CD14-positive monocyte (primary cell): Measurements from ENCODE around the gene ENO1. TPM values are rescaled to one million over a fixed set of nuclear protein-coding genes. Genes with fewer than 3 reads are reported as not detected.

ENCODE experiments used
- DNase-seq, 3 donors: peaks; one replicate each; pipeline ENCODE4 v3.0.0-alpha.2; 2011 to 2022
- H2AFZ ChIP-seq: 2 replicates; pipeline ENCODE4 v1.6.0; 2012; ENCODE audit warnings: mild to moderate bottlenecking, low read depth, low read length, inconsistent platforms; ENCODE audit not compliant: insufficient read depth, poor library complexity, severe bottlenecking
- H3K27ac ChIP-seq, 2 donors: 1 replicate in 1 of 2; 2 replicates in 1 of 2; pipeline ENCODE4 v1.5.1; 2012 to 2013; ENCODE audit warnings: low read length in 2 of 2, control low read depth in 1 of 2, inconsistent platforms in 1 of 2, low read depth in 1 of 2, mild to moderate bottlenecking in 1 of 2
- H3K27me3 ChIP-seq, 2 donors: one replicate each; pipeline versions ENCODE4 v1.6.0 to v1.6.1; 2011 to 2013; ENCODE audit warnings: low read length in 2 of 2; ENCODE audit not compliant: control insufficient read depth in 2 of 2, insufficient read depth in 2 of 2
- H3K36me3 ChIP-seq, 2 donors: replicated peaks in 1 of 2; 1 replicate in 1 of 2; 2 replicates in 1 of 2; pipeline versions ENCODE4 v1.5.1 to v1.6.1; 2012 to 2013; ENCODE audit warnings: low read length in 2 of 2, control low read depth in 1 of 2, inconsistent platforms in 1 of 2, mild to moderate bottlenecking in 1 of 2; ENCODE audit not compliant: insufficient read depth in 2 of 2, control insufficient read depth in 1 of 2
- H3K4me1 ChIP-seq, 2 donors: 1 replicate in 1 of 2; 2 replicates in 1 of 2; pipeline versions ENCODE4 v1.5.1 to v1.6.1; 2012 to 2013; ENCODE audit warnings: low read length in 2 of 2, control low read depth in 1 of 2, inconsistent platforms in 1 of 2, mild to moderate bottlenecking in 1 of 2, moderate library complexity in 1 of 2; ENCODE audit not compliant: insufficient read depth in 2 of 2, control insufficient read depth in 1 of 2
- H3K4me2 ChIP-seq: replicated peaks from 2 replicates; pipeline ENCODE3; 2012; ENCODE audit warnings: low read length, moderate library complexity, mild to moderate bottlenecking; ENCODE audit not compliant: poor library complexity, severe bottlenecking; ENCODE audit errors: extremely low read depth
- H3K4me3 ChIP-seq, 3 experiments: fragments of 200-600 bp in 1 of 3; sonication (generic) in 1 of 3; replicated peaks in 1 of 3; 1 replicate in 2 of 3; 2 replicates in 1 of 3; pipeline ENCODE4 v1.5.1; 2011 to 2013; ENCODE audit warnings: low read length in 3 of 3, mild to moderate bottlenecking in 3 of 3, control low read depth in 2 of 3, low read depth in 2 of 3, inconsistent platforms in 1 of 3, moderate library complexity in 1 of 3
- H3K79me2 ChIP-seq: 2 replicates; pipeline ENCODE4 v1.6.0; 2012; ENCODE audit warnings: mild to moderate bottlenecking, control low read depth, inconsistent platforms, low read length, moderate library complexity; ENCODE audit not compliant: insufficient read depth
- H3K9ac ChIP-seq: 2 replicates; pipeline ENCODE4 v1.6.0; 2017; ENCODE audit warnings: low read length, mild to moderate bottlenecking; ENCODE audit not compliant: insufficient read depth, poor library complexity, severe bottlenecking
- H3K9me3 ChIP-seq, 2 donors: replicated peaks in 1 of 2; 1 replicate in 1 of 2; 2 replicates in 1 of 2; pipeline versions ENCODE4 v1.5.1 to v1.6.1; 2012 to 2013; ENCODE audit warnings: low read length in 2 of 2, control low read depth in 1 of 2; ENCODE audit not compliant: control insufficient read depth in 1 of 2, insufficient read depth in 1 of 2
- H4K20me1 ChIP-seq: 2 replicates; pipeline ENCODE4 v1.6.0; 2012; ENCODE audit warnings: mild to moderate bottlenecking, low read length, control low read depth, moderate library complexity; ENCODE audit not compliant: insufficient read depth
- H3K27ac Mint-ChIP-seq, 7 donors: one replicate each; pipeline ENCODE4 v1.8.0; 2020; ENCODE audit warnings: mild to moderate bottlenecking in 7 of 7, mixed read lengths in 7 of 7, moderate library complexity in 6 of 7, inconsistent platforms in 2 of 7
- H3K27me3 Mint-ChIP-seq, 3 donors: one replicate each; pipeline ENCODE4 v1.8.0; 2021 to 2022; ENCODE audit warnings: low read depth in 3 of 3, mild to moderate bottlenecking in 3 of 3, mixed read lengths in 3 of 3, moderate library complexity in 3 of 3, inconsistent platforms in 1 of 3
- H3K36me3 Mint-ChIP-seq, 2 donors: one replicate each; pipeline ENCODE4 v1.8.0; 2020; ENCODE audit warnings: mixed read lengths in 2 of 2, inconsistent platforms in 1 of 2, mild to moderate bottlenecking in 1 of 2
- H3K4me1 Mint-ChIP-seq: one replicate; pipeline ENCODE4 v1.8.0; 2020; ENCODE audit warnings: mild to moderate bottlenecking, mixed read lengths
- H3K4me3 Mint-ChIP-seq, 2 donors: one replicate each; pipeline ENCODE4 v1.8.0; 2020; ENCODE audit warnings: mild to moderate bottlenecking in 2 of 2, mixed read lengths in 2 of 2, moderate library complexity in 1 of 2
- H3K9me3 Mint-ChIP-seq, 7 donors: one replicate each; pipeline ENCODE4 v1.8.0; 2020 to 2022; ENCODE audit warnings: mixed read lengths in 7 of 7, mild to moderate bottlenecking in 6 of 7, moderate library complexity in 6 of 7, inconsistent platforms in 2 of 7
- WGBS: methylation state at CpG from one replicate; pipeline ENCODE4 v1.1.5; 2013; ENCODE audit warnings: missing lambda C conversion rate; ENCODE audit not compliant: insufficient coverage; 5-methylcytosine and 5-hydroxymethylcytosine counted together
- intact Hi-C, 2 donors: fragments of 100-400 bp; cut with micrococcal nuclease; formaldehyde crosslinking; loops; one replicate each; pipeline versions ENCODE4 v1.15.0 to v1.15.1; 2023
- polyA plus RNA-seq, 3 donors: library from polyadenylated mRNA; depleted of rRNA in 1 of 3; unstranded in 2 of 3; stranded (reverse) in 1 of 3; fragments of 300-500 nt in 2 of 3; fragments of >200 nt in 1 of 3; fragmentation: Illumina TruSeq in 2 of 3; gene quantifications; 1 replicate in 2 of 3; 2 replicates in 1 of 3; pipeline ENCODE4 v1.2.3, GENCODE V29; 2012 to 2021
- TF ChIP-seq, protein P1 (sequence below): fragments of 200-600 bp; IDR thresholded peaks from one replicate; pipeline ENCODE4 v1.8.0; 2022; ENCODE audit warnings: antibody characterized with exemption, mild to moderate bottlenecking

Gene ENO1
- polyA plus RNA-seq, 3 donors, result 525 to 1,573 (median 1,458) TPM

GRCh38 chr1:8879464-8879921 is 1.0 kb upstream of the ENO1 start:
- no CpG with 5 or more reads among the region's 11 CpGs for WGBS
- Mint-ChIP-seq H3K27me3 (peaks cover 0 to 2% (median 0%) of the 10 kb centered on the region in 3 donors), H3K36me3 (peaks cover 15 to 19% of the 10 kb centered on the region in 2 donors), H3K9me3 (no peaks in the 10 kb centered on the region), H3K4me1 (peaks cover 47% of the 10 kb centered on the region), H3K4me3 (peak overlapping the region; percentile 77 to 86), H3K27ac (peak overlapping the region; percentile 90 to 98 (median 97))
- H4K20me1 ChIP-seq, result peaks cover 15% of the 10 kb centered on the region
- H2AFZ ChIP-seq, result peak overlapping the region; percentile 80
- no peaks in the 10 kb centered on the region for H3K9me3 ChIP-seq
- H3K4me2 ChIP-seq, result peak overlapping the region; percentile 87
- peaks cover 7 to 8% of the 10 kb centered on the region in 2 donors for H3K36me3 ChIP-seq
- H3K27ac ChIP-seq, result peak overlapping the region; percentile 99
- peak overlapping the region; percentile 18 to 91 (median 28) for H3K4me3 ChIP-seq
- intact Hi-C loops, result no loop called here
- H3K27me3 ChIP-seq, result no peaks in the 10 kb centered on the region
- TF ChIP-seq, protein P1, sequence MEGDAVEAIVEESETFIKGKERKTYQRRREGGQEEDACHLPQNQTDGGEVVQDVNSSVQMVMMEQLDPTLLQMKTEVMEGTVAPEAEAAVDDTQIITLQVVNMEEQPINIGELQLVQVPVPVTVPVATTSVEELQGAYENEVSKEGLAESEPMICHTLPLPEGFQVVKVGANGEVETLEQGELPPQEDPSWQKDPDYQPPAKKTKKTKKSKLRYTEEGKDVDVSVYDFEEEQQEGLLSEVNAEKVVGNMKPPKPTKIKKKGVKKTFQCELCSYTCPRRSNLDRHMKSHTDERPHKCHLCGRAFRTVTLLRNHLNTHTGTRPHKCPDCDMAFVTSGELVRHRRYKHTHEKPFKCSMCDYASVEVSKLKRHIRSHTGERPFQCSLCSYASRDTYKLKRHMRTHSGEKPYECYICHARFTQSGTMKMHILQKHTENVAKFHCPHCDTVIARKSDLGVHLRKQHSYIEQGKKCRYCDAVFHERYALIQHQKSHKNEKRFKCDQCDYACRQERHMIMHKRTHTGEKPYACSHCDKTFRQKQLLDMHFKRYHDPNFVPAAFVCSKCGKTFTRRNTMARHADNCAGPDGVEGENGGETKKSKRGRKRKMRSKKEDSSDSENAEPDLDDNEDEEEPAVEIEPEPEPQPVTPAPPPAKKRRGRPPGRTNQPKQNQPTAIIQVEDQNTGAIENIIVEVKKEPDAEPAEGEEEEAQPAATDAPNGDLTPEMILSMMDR, result peak; percentile 30
- H3K9ac ChIP-seq, result peak overlapping the region; percentile 98
- H3K79me2 ChIP-seq, result peaks cover 56% of the 10 kb centered on the region
- peak in 1 of 3 donors; percentile 52 for DNase-seq
- H3K4me1 ChIP-seq, result peaks cover 57 to 68% of the 10 kb centered on the region in 2 donors

GRCh38 chr1:8878698-8879463 is 395 bp upstream of the ENO1 start:
- H3K4me1 Mint-ChIP-seq, result peaks cover 53% of the 10 kb centered on the region
- H3K9me3 Mint-ChIP-seq, result no peaks in the 10 kb centered on the region
- peaks cover 0 to 2% (median 0%) of the 10 kb centered on the region in 3 donors for H3K27me3 Mint-ChIP-seq
- peak overlapping the region; percentile 87 for H3K4me2 ChIP-seq
- peaks cover 20 to 25% of the 10 kb centered on the region in 2 donors for H3K36me3 Mint-ChIP-seq
- H2AFZ ChIP-seq, result peak overlapping the region; percentile 80
- peaks cover 10 to 12% of the 10 kb centered on the region in 2 donors for H3K36me3 ChIP-seq
- under 1% methylated on average over 76 of the region's 82 CpGs for WGBS
- peak overlapping the region; percentile 90 to 93 for H3K4me3 Mint-ChIP-seq
- peak overlapping the region; percentile 98 for H3K9ac ChIP-seq
- TF ChIP-seq, protein P1, result no peak
- H3K4me3 ChIP-seq, result peak overlapping the region; percentile 64 to 91 (median 78)
- intact Hi-C loops, result no loop called here
- peaks cover 16% of the 10 kb centered on the region for H4K20me1 ChIP-seq
- peak overlapping the region; percentile 99 for H3K27ac ChIP-seq
- DNase-seq, result peak; percentile 98
- H3K27me3 ChIP-seq, result no peaks in the 10 kb centered on the region
- peaks cover 63 to 74% of the 10 kb centered on the region in 2 donors for H3K4me1 ChIP-seq
- H3K9me3 ChIP-seq, result no peaks in the 10 kb centered on the region
- H3K27ac Mint-ChIP-seq, result peak overlapping the region; percentile 97 to 99 (median 99)
- H3K79me2 ChIP-seq, result peaks cover 62% of the 10 kb centered on the region
